K562 (cell line): ENCODE data around the gene DDX23. TPM values are rescaled to one million over a fixed set of nuclear protein-coding genes. Genes with fewer than 3 reads are reported as not detected.
A peak's percentile ranks its signal among the peaks of the same experiment; 100 is the strongest.

Experiments used
- ATF1 ChIP-seq, 2 experiments: fragments of 450-650 bp in 1 of 2; IDR thresholded peaks; 2 replicates each; pipeline ENCODE4 v1.6.1; 2016; ENCODE audit warnings: missing compliant biosample characterization in 1 of 2, missing genetic modification characterization in 1 of 2
- CGGBP1 ChIP-seq: fragments of 250-450 bp; sonication (Bioruptor Pico); IDR thresholded peaks from 2 replicates; pipeline ENCODE4 v1.9.0; 2021; ENCODE audit warnings: mild to moderate bottlenecking
- ETS2 ChIP-seq: IDR thresholded peaks from 2 replicates; pipeline ENCODE4 v1.6.1; 2016; ENCODE audit warnings: borderline replicate concordance, missing genetic modification characterization, mild to moderate bottlenecking, moderate library complexity, missing compliant biosample characterization; ENCODE audit not compliant: poor library complexity, severe bottlenecking
- ETV5 ChIP-seq: sonication (generic); formaldehyde crosslinking; IDR thresholded peaks from 2 replicates; pipeline ENCODE4 v1.4.0; 2020; ENCODE audit warnings: low read depth, mild to moderate bottlenecking, missing genetic modification reagents
- HMG20B ChIP-seq: fragments of 250-450 bp; sonication (Bioruptor Pico); IDR thresholded peaks from 2 replicates; pipeline ENCODE4 v1.5.0; 2021; ENCODE audit warnings: mild to moderate bottlenecking
- IFI16 ChIP-seq: fragments of 250-450 bp; sonication (Bioruptor Pico); IDR thresholded peaks from 2 replicates; pipeline ENCODE4 v2.1.2; 2022; ENCODE audit warnings: mild to moderate bottlenecking, inconsistent platforms
- KHSRP ChIP-seq: fragments of 450-650 bp; IDR thresholded peaks from 2 replicates; pipeline ENCODE4 v1.6.1; 2017
- MYBL2 ChIP-seq, 2 experiments: fragments of 450-650 bp in 1 of 2; sonication (generic) in 1 of 2; formaldehyde crosslinking in 1 of 2; IDR thresholded peaks; 2 replicates each; pipeline versions ENCODE4 v1.6.1 to v1.8.1; 2017 to 2022; ENCODE audit warnings: borderline replicate concordance in 1 of 2, inconsistent platforms in 1 of 2, low read depth in 1 of 2, mild to moderate bottlenecking in 1 of 2, missing genetic modification reagents in 1 of 2, moderate library complexity in 1 of 2
- NFIC ChIP-seq: fragments of 450-650 bp; IDR thresholded peaks from 2 replicates; pipeline ENCODE4 v1.6.1; 2017; ENCODE audit warnings: mild to moderate bottlenecking, inconsistent platforms
- PHB ChIP-seq: fragments of 250-450 bp; sonication (Bioruptor Pico); IDR thresholded peaks from 2 replicates; pipeline ENCODE4 v1.5.0; 2021
- POLR2AphosphoS5 ChIP-seq: IDR thresholded peaks from 2 replicates; pipeline ENCODE4 v1.6.1; 2011; ENCODE audit warnings: mild to moderate bottlenecking, low read depth, low read length, moderate library complexity; ENCODE audit not compliant: control insufficient read depth, insufficient read depth
- PRPF4 ChIP-seq: fragments of 200-400 bp; formaldehyde crosslinking; IDR thresholded peaks from one replicate; pipeline ENCODE4 v1.6.1; 2017; ENCODE audit warnings: low read length, low read depth, mild to moderate bottlenecking; ENCODE audit not compliant: insufficient read depth, poor library complexity, severe bottlenecking
- RCOR1 ChIP-seq, 2 experiments: IDR thresholded peaks; 2 replicates each; pipeline ENCODE4 v1.6.1; 2012; ENCODE audit warnings: low read depth in 2 of 2, low read length in 2 of 2, borderline replicate concordance in 1 of 2, improper control_type of control experiment in 1 of 2
- RNF2 ChIP-seq: sonication (generic); IDR thresholded peaks from 2 replicates; pipeline ENCODE4 v1.6.1; 2016
- SIN3B ChIP-seq: fragments of 450-650 bp; IDR thresholded peaks from 2 replicates; pipeline ENCODE4 v1.6.1; 2017; ENCODE audit warnings: low read depth, mild to moderate bottlenecking, moderate library complexity
- SREBF1 ChIP-seq: fragments of 150-350 bp; IDR thresholded peaks from 2 replicates; pipeline ENCODE4 v1.6.1; 2014; ENCODE audit warnings: antibody characterized with exemption, low read depth, low read length, borderline replicate concordance
- UBTF ChIP-seq, 2 experiments: IDR thresholded peaks; 2 replicates each; pipeline ENCODE4 v1.6.1; 2012; ENCODE audit warnings: improper control_type of control experiment in 2 of 2, low read depth in 2 of 2, low read length in 2 of 2, borderline replicate concordance in 1 of 2
- ZC3H11A ChIP-seq: IDR thresholded peaks from 2 replicates; pipeline ENCODE4 v1.6.1; 2012; ENCODE audit warnings: low read depth, low read length, improper control_type of control experiment
- ZNF124 ChIP-seq: sonication (generic); formaldehyde crosslinking; IDR thresholded peaks from 2 replicates; pipeline ENCODE4 v1.8.1; 2022; ENCODE audit warnings: missing genetic modification reagents
- ZNF41 ChIP-seq: fragments of 250-450 bp; sonication (Bioruptor Pico); conservative IDR thresholded peaks from 2 replicates; pipeline ENCODE4 v1.4.0; 2020; ENCODE audit warnings: mild to moderate bottlenecking
- ZNF511 ChIP-seq: sonication (generic); formaldehyde crosslinking; IDR thresholded peaks from 2 replicates; pipeline ENCODE4 v1.8.0; 2022; ENCODE audit warnings: mild to moderate bottlenecking, missing genetic modification reagents
- ZNF764 ChIP-seq: fragments of 250-450 bp; sonication (Bioruptor Pico); IDR thresholded peaks from 2 replicates; pipeline ENCODE4 v1.4.0; 2020; ENCODE audit warnings: low read depth, mild to moderate bottlenecking, moderate library complexity
- ZNF766 ChIP-seq: fragments of 200-800 bp; sonication (Bioruptor generic); conservative IDR thresholded peaks from 2 replicates; pipeline ENCODE4 v1.6.1; 2016; ENCODE audit warnings: missing genetic modification characterization, missing compliant biosample characterization
- ZSCAN32 ChIP-seq: fragments of 450-650 bp; formaldehyde crosslinking; IDR thresholded peaks from 2 replicates; pipeline ENCODE4 v1.4.0; 2020; ENCODE audit warnings: mild to moderate bottlenecking, moderate library complexity
- polyA plus RNA-seq, 8 experiments: library from polyadenylated mRNA; depleted of rRNA in 4 of 8; stranded (reverse) in 5 of 8; unstranded in 3 of 8; fragments of >200 nt; fragmentation: Nextera tagmentation in 2 of 8; fragmentation: Illumina TruSeq in 1 of 8; extraction: Ambion mirVana in 2 of 8; extraction: Trizol in 1 of 8; gene quantifications; 2 replicates each; pipeline versions ENCODE4 v1.2.1 to v1.2.3, GENCODE V29; 2011 to 2014; ENCODE audit warnings: inconsistent platforms in 1 of 8, missing spikeins in 1 of 8
- total RNA-seq, 7 experiments: library from RNA; depleted of rRNA in 6 of 7; stranded (reverse); fragments of >200 nt in 6 of 7; fragmentation: Illumina TruSeq in 2 of 7; extraction: Trizol in 2 of 7; gene quantifications; 2 replicates each; pipeline versions ENCODE4 v1.2.1 to v1.2.3, GENCODE V29; 2011 to 2021; ENCODE audit warnings: low replicate concordance in 1 of 7

Gene DDX23
- total and polyA plus RNA-seq, 9 of the 15 experiments (the other 6 are each of a cell fraction or from before 2014, with no cell fraction given) = 32.4 to 138 (median 104) TPM

DNA sequence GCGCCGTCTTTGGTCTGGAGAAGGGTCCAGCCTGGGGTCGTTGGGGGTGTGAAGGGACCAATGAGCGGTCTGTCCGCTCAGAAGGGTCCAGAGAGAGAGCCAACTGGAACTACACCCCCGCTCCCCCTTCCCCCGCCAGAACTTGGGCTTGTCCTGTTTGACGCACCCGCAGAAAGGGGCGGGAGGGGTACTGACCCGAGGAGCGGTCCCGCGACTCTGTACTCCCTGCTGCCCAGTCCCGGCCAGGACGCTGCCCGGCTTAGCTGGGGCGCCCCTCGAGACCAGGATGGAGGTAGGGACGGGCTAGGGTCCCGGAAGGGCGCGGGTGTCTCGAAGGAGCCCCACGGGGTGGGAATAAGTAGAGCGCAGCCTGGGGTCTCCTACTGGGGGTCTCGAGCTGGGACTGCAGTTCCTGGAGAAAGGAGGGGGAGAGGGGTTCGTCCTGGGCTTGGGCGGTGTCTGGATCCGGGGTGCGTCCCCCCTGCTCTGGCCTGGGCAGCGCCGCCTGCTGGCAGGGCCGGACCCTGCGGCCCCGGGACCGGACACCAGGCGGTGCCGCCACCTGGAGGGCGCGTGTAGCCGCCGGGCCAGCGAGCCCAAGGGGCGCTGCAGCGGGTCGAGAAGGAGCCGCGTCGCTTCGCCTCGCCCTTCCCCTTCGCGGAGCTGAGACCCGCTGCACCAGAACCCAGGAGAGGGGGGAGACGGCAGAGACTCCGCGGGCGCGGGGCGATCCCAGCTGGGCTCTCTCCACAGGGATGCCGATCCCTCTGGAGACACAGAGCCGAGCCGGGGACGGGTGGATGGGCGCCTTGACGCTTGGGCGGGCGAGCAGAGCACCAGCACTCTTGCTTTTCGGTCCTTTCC is 37.5 kb downstream of the DDX23 start (continued):
- TF ChIP-seq RCOR1 (IDR thresholded peaks at IDR 0.05; ENCODE audit: borderline replicate concordance in 1 of 2, low read depth in 2 of 2, low read length in 2 of 2) = peak; percentile 49 to 82; a peak in 3 of 4 replicates
- TF ChIP-seq ETV5 = peak; percentile 64; the same call in 1 of the 2 replicates
- no peak for TF ChIP-seq MYBL2 (IDR thresholded peaks at IDR 0.05; ENCODE audit: low read depth)
- TF ChIP-seq MYBL2 (CRISPR knock-in tag; IDR thresholded peaks at IDR 0.05; ENCODE audit: borderline replicate concordance) = no peak
- no peak for TF ChIP-seq ETS2
- no peak for TF ChIP-seq ZNF766
- no peak for TF ChIP-seq IFI16 (CRISPR knock-in tag)
- no peak for TF ChIP-seq PHB (CRISPR knock-in tag)
- TF ChIP-seq KHSRP = no peak
- peak; percentile 92 for TF ChIP-seq ZNF764 (CRISPR knock-in tag)
- no peak; the same call in 1 of the 2 replicates for TF ChIP-seq RNF2
- TF ChIP-seq SIN3B = peak; percentile 64
- TF ChIP-seq PRPF4 = peak; percentile 56
- no peak for TF ChIP-seq ATF1 (CRISPR knock-in tag; IDR thresholded peaks at IDR 0.05)
- TF ChIP-seq ATF1 (tag; IDR thresholded peaks at IDR 0.05) = peak; percentile 55
- no peak for TF ChIP-seq CGGBP1 (CRISPR knock-in tag)
- peak; percentile 93 to 98; a peak in 3 of 4 replicates for TF ChIP-seq UBTF (IDR thresholded peaks at IDR 0.05; ENCODE audit: borderline replicate concordance in 1 of 2, low read depth in 2 of 2, low read length in 2 of 2)
- TF ChIP-seq HMG20B (CRISPR knock-in tag) = no peak
- no peak for TF ChIP-seq ZC3H11A
- no peak; the same call in 1 of the 2 replicates for TF ChIP-seq ZNF511 (CRISPR knock-in tag)
- no peak for TF ChIP-seq ZNF124 (CRISPR knock-in tag)
- TF ChIP-seq ZNF41 = no peak
- peak; percentile 56 for TF ChIP-seq NFIC
- TF ChIP-seq POLR2AphosphoS5 = peak; percentile 42; the same call in 1 of the 2 replicates
- TF ChIP-seq ZSCAN32 (CRISPR knock-in tag) = no peak
- no peak for TF ChIP-seq SREBF1
